Measurements from ENCODE around the gene THBS4. TPM values are rescaled to one million over a fixed set of nuclear protein-coding genes. Genes with fewer than 3 reads are reported as not detected.

Gene THBS4
- total and polyA plus RNA-seq, 2 experiments from 2014 or later = 0.80 TPM; not detected in 1

DNA sequence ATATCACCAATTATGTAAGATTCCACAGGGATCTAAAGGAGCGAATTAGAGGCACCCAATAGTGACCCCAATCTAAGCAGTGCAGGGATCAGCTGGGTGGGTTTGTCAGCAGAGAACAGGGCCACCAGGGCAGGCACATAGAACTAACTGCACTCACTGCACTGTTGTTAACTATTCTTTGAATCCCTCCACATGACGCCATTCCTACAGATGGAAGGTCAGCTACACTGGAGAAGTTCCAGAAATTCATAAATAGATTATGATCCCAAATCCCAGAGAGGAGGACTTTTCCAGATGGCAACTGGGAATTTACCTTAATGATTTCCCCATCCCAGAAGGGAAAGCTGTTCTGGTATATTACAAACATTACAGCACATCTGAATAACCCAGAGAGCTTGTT lies 84.2 kb downstream of the THBS4 start:
- Histone ChIP-seq H3K27me3 (no peaks in the 10 kb centered on the region), H2AFZ (no peak overlapping the region), H3K9me2 (replicated peaks; ENCODE audit: insufficient read depth) (no peaks in the 10 kb centered on the region), H3K79me2 (no peaks in the 10 kb centered on the region), H3K9me3 (ENCODE audit: low read depth) (no peaks in the 10 kb centered on the region), H3K4me1 (ENCODE audit: insufficient read depth) (no peaks in the 10 kb centered on the region), H3K27ac (no peak overlapping the region), H3K4me3 (no peak overlapping the region), H4K20me1 (ENCODE audit: insufficient read depth, poor library complexity, severe bottlenecking) (no peaks in the 10 kb centered on the region), H3K4me2 (no peak overlapping the region), H3K36me3 (replicated peaks; ENCODE audit: insufficient read depth, low read depth) (no peaks in the 10 kb centered on the region)
- DNase-seq (ENCODE audit: low spot score) = no peak
- TF ChIP-seq EZH2phosphoT487 (IDR thresholded peaks at IDR 0.05; ENCODE audit: low read depth, severe bottlenecking, unreplicated experiment) (no peak), EZH2 (IDR thresholded peaks at IDR 0.05; ENCODE audit: borderline replicate concordance) (no peak)
- TF ChIP-seq, protein P1, sequence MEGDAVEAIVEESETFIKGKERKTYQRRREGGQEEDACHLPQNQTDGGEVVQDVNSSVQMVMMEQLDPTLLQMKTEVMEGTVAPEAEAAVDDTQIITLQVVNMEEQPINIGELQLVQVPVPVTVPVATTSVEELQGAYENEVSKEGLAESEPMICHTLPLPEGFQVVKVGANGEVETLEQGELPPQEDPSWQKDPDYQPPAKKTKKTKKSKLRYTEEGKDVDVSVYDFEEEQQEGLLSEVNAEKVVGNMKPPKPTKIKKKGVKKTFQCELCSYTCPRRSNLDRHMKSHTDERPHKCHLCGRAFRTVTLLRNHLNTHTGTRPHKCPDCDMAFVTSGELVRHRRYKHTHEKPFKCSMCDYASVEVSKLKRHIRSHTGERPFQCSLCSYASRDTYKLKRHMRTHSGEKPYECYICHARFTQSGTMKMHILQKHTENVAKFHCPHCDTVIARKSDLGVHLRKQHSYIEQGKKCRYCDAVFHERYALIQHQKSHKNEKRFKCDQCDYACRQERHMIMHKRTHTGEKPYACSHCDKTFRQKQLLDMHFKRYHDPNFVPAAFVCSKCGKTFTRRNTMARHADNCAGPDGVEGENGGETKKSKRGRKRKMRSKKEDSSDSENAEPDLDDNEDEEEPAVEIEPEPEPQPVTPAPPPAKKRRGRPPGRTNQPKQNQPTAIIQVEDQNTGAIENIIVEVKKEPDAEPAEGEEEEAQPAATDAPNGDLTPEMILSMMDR (IDR thresholded peaks at IDR 0.05; ENCODE audit: poor library complexity) = no peak
- 91% methylated on average over 2 of the region's 2 CpGs for WGBS (ENCODE audit: low lambda C conversion rate, missing lambda C conversion rate)

DNA sequence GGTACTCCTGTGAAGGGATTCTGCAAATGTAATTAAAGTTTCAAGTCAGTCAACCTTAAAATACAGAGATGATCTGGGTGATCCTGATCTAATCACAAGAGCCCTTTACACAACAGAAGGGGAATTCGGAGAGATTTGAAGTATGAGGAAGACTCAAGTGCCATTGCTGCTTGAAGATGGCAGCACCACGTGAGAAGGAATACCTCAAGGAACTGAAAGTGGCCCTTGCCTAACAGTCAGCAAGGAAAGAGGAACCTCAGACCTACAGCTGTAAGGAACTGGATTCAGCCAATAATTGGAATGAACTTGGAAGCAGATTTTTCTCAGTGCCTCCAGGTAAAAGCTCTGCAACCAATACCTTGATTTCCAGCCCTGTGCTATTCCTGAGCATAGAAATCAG lies 87.4 kb downstream of the THBS4 start:
- Histone ChIP-seq H3K27ac (no peak overlapping the region), H3K27me3 (no peaks in the 10 kb centered on the region), H3K36me3 (replicated peaks; ENCODE audit: insufficient read depth, low read depth) (no peaks in the 10 kb centered on the region), H3K4me3 (no peak overlapping the region), H2AFZ (no peak overlapping the region), H3K4me2 (no peak overlapping the region), H3K9me2 (replicated peaks; ENCODE audit: insufficient read depth) (no peaks in the 10 kb centered on the region), H3K4me1 (ENCODE audit: insufficient read depth) (no peaks in the 10 kb centered on the region), H3K9me3 (ENCODE audit: low read depth) (no peaks in the 10 kb centered on the region), H4K20me1 (ENCODE audit: insufficient read depth, poor library complexity, severe bottlenecking) (no peaks in the 10 kb centered on the region), H3K79me2 (no peaks in the 10 kb centered on the region)
- no peak for DNase-seq (ENCODE audit: low spot score)
- 83% methylated on average over 2 of the region's 2 CpGs for WGBS (ENCODE audit: low lambda C conversion rate, missing lambda C conversion rate)
- TF ChIP-seq, protein P1 (IDR thresholded peaks at IDR 0.05; ENCODE audit: poor library complexity) = no peak
- TF ChIP-seq EZH2 (IDR thresholded peaks at IDR 0.05; ENCODE audit: borderline replicate concordance) (no peak), EZH2phosphoT487 (IDR thresholded peaks at IDR 0.05; ENCODE audit: low read depth, severe bottlenecking, unreplicated experiment) (no peak)

DNA sequence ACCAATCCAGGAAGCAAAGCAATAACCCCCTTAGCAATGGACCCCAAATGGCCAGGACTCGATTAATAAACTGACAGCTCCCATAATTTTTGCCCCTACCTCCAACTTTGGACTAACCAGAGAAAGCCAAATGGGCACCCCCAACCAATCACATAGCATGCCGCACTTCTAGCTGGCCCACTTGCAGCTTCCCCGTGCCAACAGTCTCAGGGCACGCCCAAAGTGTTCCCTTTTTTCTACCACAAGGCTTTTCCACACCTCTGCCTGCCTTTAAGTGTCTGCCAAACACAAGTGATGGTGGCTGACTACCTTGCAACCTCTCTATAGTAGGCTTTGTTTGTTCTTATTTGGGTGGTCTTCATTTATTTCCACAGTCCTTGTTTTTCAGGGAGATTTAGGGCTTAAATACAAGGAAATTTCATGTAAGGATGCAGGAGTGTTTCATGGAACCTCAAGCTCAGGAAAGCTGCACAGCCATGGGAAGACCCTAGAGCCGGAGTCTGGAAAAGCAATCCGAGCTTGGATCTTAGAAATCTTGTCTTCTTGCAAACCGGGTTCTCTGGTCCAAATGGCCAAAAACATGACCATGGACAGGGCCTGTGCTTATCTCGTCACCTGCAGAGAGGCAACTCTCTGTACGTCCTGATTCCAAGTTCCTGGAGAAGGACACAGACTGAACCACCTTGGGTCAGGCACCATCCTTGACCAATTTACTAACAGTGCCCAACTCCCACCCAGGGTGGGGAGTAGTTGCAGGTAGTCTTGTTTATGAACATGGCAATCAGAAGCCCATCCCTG lies 89.2 kb downstream of the THBS4 start:
- Histone ChIP-seq H3K4me1 (ENCODE audit: insufficient read depth) (peaks cover 11% of the 10 kb centered on the region), H3K36me3 (replicated peaks; ENCODE audit: insufficient read depth, low read depth) (no peaks in the 10 kb centered on the region), H3K27ac (no peak overlapping the region), H2AFZ (no peak overlapping the region), H3K79me2 (no peaks in the 10 kb centered on the region), H3K4me3 (no peak overlapping the region), H3K9me2 (replicated peaks; ENCODE audit: insufficient read depth) (no peaks in the 10 kb centered on the region), H3K4me2 (no peak overlapping the region), H3K27me3 (no peaks in the 10 kb centered on the region), H3K9me3 (ENCODE audit: low read depth) (no peaks in the 10 kb centered on the region), H4K20me1 (ENCODE audit: insufficient read depth, poor library complexity, severe bottlenecking) (no peaks in the 10 kb centered on the region)
- DNase-seq (ENCODE audit: low spot score) = no peak
- TF ChIP-seq, protein P1 (IDR thresholded peaks at IDR 0.05; ENCODE audit: poor library complexity) = no peak
- TF ChIP-seq EZH2phosphoT487 (IDR thresholded peaks at IDR 0.05; ENCODE audit: low read depth, severe bottlenecking, unreplicated experiment) (no peak), EZH2 (IDR thresholded peaks at IDR 0.05; ENCODE audit: borderline replicate concordance) (no peak)
- WGBS (ENCODE audit: low lambda C conversion rate, missing lambda C conversion rate) = 95% methylated on average over 9 of the region's 9 CpGs

Data from hepatocyte (in vitro differentiated cells).